Stimulated activated effector memory CD8-positive, alpha-beta T cell treated with anti-CD3 and anti-CD28 coated beads, Interleukin-12 subunit alpha, Interleukin-12 subunit beta, amount 100 ng/mL, for 72 hours (primary cell): ENCODE measurements around the gene IL1RAPL2.
"Not testable (repeated sequence)": the region's sequence is repeated elsewhere in the genome, so short reads cannot be mapped to it uniquely, and the experiment has no call there.

ENCODE experiments used
- ATAC-seq: fragments of 150-1000 bp; cut with Tn5 transposase; 2 replicates; pipeline ENCODE4 v1.10.0; 2021
- DNase-seq, 2 donors: peaks; one replicate each; pipeline ENCODE4 v3.0.0; 2021 to 2022; ENCODE audit warnings: low spot score in 2 of 2
- H3K27ac Mint-ChIP-seq: one replicate; pipeline ENCODE4 v1.8.0; 2022; ENCODE audit warnings: mild to moderate bottlenecking, mixed read lengths
- H3K36me3 Mint-ChIP-seq: one replicate; pipeline ENCODE4 v1.8.0; 2022; ENCODE audit warnings: mild to moderate bottlenecking, mixed read lengths
- H3K4me1 Mint-ChIP-seq: one replicate; pipeline ENCODE4 v1.8.0; 2022; ENCODE audit warnings: mixed read lengths
- H3K4me3 Mint-ChIP-seq: one replicate; pipeline ENCODE4 v1.8.0; 2022; ENCODE audit warnings: mild to moderate bottlenecking, mixed read lengths
- H3K9me3 Mint-ChIP-seq: one replicate; pipeline ENCODE4 v1.8.0; 2022; ENCODE audit warnings: mixed read lengths

Gene IL1RAPL2

DNA sequence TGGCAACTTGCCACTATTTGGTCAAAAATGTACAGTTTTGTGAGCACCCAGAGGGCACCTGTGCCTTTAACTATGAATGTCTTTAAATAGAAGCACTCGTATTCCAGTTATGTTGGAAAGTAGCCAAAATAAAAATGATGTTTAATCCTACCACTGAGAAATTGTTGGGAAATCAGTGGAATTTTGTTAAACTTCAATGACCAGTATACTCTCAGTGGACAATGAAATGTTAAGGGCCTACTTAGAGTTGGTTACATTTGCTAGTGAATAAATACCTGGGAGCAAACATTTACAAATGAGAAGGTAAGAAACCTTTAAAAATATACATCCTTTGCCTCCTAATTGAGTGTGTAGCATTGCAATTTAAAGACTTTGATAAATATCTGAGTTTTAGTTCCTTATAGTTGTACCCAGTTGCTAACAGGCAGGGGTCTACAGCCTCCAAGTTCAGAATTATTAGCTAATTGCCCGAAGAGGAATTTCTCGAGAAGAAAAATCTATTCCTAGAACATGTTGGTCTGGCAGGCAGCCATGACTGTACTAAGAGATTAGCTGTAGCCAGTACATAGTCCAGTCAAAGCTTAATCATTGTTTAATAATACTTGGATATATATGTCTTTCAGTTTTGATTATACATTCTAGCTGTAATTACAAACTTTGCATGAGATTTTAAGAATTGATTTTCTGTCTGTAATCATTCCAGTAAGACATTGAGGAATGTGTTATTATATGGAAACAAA lies 93.2 kb downstream of the IL1RAPL2 start:
- Mint-ChIP-seq H3K36me3 (no peaks in the 10 kb centered on the region), H3K9me3 (peaks cover 1% of the 10 kb centered on the region), H3K27ac (no peak overlapping the region), H3K4me1 (no peaks in the 10 kb centered on the region), H3K4me3 (no peak overlapping the region)
- no peak for DNase-seq
- ATAC-seq: no peak

DNA sequence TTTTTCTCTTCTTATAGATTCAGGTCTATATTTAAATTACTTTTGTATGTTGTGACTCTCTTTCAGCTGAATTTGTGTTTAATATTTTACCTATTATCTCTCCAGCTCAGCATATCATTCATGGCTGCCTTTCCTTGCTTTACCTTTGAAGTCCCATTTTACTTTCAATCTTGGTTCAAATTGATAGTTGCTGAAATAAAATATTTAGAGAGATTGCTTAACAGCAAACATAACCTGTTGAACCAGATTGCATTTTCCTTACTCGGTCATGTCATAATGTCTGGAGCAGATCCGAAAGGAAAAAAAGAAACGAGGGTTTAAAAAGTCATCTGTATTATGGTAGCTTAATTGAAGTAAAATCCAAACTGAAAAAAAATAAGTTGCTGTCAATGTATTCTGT lies 94.1 kb downstream of the IL1RAPL2 start:
- H3K9me3 Mint-ChIP-seq: no peaks in the 10 kb centered on the region
- no peaks in the 10 kb centered on the region for H3K36me3 Mint-ChIP-seq
- ATAC-seq: no peak
- H3K27ac Mint-ChIP-seq: no peak overlapping the region
- H3K4me1 Mint-ChIP-seq: no peaks in the 10 kb centered on the region
- H3K4me3 Mint-ChIP-seq: no peak overlapping the region
- no peak for DNase-seq

DNA sequence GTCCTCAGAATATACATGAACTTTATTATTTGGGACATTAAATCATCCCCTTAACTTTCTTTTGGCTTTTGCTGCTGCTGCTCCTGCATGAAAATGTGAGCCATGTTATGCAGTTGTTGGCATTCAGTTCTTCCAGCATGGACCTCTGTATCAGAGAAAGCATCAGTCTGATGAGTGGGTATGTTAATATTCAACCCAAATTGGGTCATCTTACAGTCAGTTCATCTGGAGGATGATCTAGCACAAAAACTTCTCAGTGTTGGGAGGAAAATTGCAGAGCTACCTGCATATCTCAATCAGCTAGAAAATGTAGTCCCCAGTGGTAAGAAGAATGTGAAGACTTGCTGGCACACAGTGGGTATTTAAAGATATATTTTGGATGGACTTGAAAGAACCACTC lies 96.7 kb downstream of the IL1RAPL2 start:
- Mint-ChIP-seq H3K36me3 (no peaks in the 10 kb centered on the region), H3K4me1 (no peaks in the 10 kb centered on the region), H3K27ac (no peak overlapping the region), H3K4me3 (no peak overlapping the region), H3K9me3 (no peaks in the 10 kb centered on the region)
- DNase-seq: no peak
- no peak for ATAC-seq

DNA sequence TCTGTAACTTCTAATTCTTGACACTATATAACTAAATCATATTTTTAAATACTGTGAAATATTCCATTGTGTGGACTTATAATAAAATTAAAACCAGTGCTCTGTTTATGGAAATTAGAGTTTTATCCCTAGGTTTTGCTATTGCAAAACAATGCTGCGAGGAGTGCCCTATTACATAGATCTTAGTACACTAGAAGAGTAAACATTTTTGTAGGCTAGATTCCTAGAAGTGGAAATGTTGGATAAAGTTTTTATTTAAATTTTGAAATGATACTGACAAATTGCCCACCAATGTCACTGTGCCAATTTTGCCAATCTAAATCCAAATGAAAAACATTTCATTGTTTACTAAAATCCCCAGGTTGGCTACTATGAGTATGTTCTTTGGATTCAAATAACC lies 99.7 kb downstream of the IL1RAPL2 start:
- Mint-ChIP-seq H3K4me3 (no peak overlapping the region), H3K36me3 (no peaks in the 10 kb centered on the region), H3K4me1 (no peaks in the 10 kb centered on the region), H3K27ac (no peak overlapping the region), H3K9me3 (no peaks in the 10 kb centered on the region)
- no peak for ATAC-seq
- no peak for DNase-seq

DNA sequence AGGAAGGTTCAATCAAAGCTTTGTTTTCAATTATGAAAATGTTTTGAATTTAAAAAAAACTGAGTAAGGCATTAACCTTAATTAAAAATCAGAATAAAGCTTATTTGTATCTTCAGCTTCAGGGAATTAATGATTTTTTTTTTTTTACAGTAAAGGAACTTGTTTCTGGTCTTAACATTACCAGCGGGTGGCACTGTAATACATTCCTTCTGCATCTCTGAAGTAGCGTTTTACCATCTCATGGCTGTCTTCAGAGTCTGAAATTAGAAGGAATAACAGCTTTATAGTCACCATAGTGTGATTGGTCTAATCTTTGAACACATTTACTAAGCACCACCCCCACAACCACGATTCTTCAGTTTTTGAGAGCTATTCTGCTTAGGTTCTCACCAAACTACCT lies 102.6 kb downstream of the IL1RAPL2 start:
- ATAC-seq: no peak
- H3K4me1 Mint-ChIP-seq: no peaks in the 10 kb centered on the region
- H3K36me3 Mint-ChIP-seq: no peaks in the 10 kb centered on the region

DNA sequence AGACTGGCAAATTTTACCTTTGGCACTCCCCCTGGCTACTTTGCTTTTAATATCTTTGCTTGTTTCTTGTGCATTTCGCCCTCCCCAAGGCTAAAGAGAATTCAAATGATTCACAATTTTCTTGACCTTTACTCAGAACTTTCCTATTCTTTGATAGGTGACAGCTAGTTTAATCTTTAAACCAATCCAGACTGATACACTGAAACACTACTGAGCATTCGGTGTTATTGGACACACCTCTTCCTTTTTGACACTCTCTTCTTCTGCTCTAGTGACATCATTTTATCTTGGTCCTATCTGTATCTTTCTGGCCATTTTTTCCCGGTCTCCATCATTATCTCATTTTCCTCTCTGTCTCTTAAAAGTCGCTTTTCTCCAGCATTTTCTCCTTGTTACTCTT lies 103.1 kb downstream of the IL1RAPL2 start:
- peaks cover 4% of the 10 kb centered on the region for H3K9me3 Mint-ChIP-seq
- no peak overlapping the region for H3K27ac Mint-ChIP-seq
- no peaks in the 10 kb centered on the region for H3K4me1 Mint-ChIP-seq
- no peak overlapping the region for H3K4me3 Mint-ChIP-seq
- H3K36me3 Mint-ChIP-seq: no peaks in the 10 kb centered on the region
- ATAC-seq: no peak
- DNase-seq: no peak

More for the DNA sequence above, 102.6 kb downstream of the IL1RAPL2 start:
- H3K4me3 Mint-ChIP-seq: no peak overlapping the region
- no peak for DNase-seq
- no peak overlapping the region for H3K27ac Mint-ChIP-seq
- H3K9me3 Mint-ChIP-seq: peaks cover 4% of the 10 kb centered on the region

DNA sequence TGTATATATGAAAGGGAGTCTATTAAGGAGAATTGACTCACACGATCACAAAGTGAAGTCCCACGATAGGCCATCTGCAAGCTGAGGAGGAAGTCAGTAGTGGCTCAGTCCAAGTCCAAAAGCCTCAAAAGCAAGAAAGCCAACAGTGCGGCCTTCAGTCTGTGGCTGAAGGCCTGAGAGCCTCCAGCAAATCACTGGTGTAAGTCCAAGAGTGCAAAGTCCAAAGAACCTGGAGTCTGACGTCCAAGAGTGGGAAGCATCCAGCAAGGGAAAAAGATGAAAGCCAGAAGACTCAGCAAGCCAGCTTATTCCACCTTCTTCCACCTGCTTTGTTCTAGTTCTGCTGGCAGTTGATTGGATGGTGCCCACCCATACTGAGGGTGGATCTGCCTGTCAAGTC lies 104.1 kb downstream of the IL1RAPL2 start:
- ATAC-seq: no peak
- DNase-seq: no peak
- peaks cover 4% of the 10 kb centered on the region for H3K9me3 Mint-ChIP-seq
- H3K27ac Mint-ChIP-seq: no peak overlapping the region
- no peaks in the 10 kb centered on the region for H3K4me1 Mint-ChIP-seq
- H3K36me3 Mint-ChIP-seq: no peaks in the 10 kb centered on the region
- no peak overlapping the region for H3K4me3 Mint-ChIP-seq

DNA sequence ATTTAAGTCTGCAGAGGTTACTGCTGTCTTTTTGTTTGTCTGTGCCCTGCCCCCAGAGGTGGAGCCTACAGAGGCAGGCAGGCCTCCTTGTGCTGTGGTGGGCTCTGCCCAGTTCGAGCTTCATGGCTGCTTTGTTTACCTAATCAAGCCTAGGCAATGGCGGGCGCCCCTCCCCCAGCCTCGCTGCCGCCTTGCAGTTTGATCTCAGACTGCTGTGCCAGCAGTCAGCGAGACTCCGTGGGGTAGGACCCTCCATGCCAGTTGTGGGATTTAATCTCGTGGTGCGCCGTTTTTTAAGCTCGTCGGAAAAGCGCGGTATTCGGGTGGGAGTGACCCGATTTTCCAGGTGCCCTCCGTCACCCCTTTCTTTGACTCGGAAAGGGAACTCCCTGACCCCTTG lies 111.5 kb downstream of the IL1RAPL2 start:
- not testable (repeated sequence) for H3K9me3 Mint-ChIP-seq, H3K4me1 Mint-ChIP-seq, DNase-seq, ATAC-seq, H3K36me3 Mint-ChIP-seq, H3K4me3 Mint-ChIP-seq, H3K27ac Mint-ChIP-seq

DNA sequence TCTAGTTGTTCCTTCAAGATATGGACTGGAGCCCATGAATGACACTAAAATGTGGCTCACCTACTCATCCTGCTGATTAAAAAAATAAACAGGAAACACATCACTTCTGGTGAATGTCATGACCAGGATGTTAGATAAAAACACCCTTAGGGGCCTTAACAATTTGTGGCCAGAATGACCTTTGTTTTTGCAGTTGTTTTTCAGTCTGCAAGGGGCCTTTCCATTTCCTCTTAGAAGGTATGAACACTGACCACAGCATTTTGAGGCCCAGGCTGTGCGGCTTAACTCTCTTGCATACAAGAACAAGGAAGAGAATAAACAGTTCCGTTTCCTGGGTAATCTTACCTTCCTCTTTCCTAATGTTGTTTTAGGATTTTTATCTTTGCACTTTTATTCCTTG lies 113.2 kb downstream of the IL1RAPL2 start:
- Mint-ChIP-seq H3K4me1 (no peaks in the 10 kb centered on the region), H3K27ac (no peak overlapping the region), H3K9me3 (peaks cover 2% of the 10 kb centered on the region), H3K4me3 (no peak overlapping the region), H3K36me3 (no peaks in the 10 kb centered on the region)
- ATAC-seq (no peak), DNase-seq (no peak)

DNA sequence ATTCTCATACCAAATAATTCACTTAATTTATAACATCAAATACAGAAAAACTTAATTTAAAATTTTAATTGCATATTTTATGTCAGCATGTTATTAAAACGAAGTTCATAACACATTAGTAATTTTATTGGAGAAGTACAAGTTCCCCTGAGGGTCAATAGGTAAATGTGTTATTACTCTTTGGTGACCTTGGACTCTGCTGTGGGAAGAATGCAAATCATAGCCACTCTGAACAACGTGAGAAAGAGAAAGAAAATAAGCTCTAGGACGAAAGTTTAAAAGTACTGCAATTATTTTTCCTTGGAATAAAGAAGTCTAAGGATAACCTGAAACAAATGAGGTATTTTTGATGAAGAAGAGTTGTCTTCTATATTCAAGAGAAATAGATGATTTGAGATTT lies 115.2 kb downstream of the IL1RAPL2 start:
- ATAC-seq: no peak
- H3K9me3 Mint-ChIP-seq: peaks cover 2% of the 10 kb centered on the region
- no peaks in the 10 kb centered on the region for H3K4me1 Mint-ChIP-seq

DNA sequence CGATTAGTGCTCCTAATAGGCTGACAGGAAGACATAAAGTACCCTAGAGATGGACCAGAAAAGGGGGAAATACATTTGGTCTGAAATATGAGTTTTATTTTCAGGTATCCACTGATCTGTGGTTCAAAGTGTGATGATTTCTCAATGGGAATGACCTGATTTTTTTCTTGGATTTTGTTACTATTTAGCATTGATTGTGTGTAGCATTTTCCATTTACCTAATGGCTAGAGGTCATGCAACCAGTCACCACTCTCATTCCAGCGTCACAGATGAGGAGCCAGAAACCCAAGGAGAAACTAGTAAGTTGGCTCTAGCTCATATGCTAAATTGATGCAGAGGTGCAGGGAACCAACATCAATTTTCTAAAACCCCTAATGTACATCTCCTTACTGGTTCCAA lies 118.1 kb downstream of the IL1RAPL2 start:
- no peaks in the 10 kb centered on the region for H3K9me3 Mint-ChIP-seq
- DNase-seq: no peak
- ATAC-seq: no peak

More for the DNA sequence above, 115.2 kb downstream of the IL1RAPL2 start:
- Mint-ChIP-seq H3K36me3 (no peaks in the 10 kb centered on the region), H3K4me3 (no peak overlapping the region), H3K27ac (no peak overlapping the region)
- no peak for DNase-seq

DNA sequence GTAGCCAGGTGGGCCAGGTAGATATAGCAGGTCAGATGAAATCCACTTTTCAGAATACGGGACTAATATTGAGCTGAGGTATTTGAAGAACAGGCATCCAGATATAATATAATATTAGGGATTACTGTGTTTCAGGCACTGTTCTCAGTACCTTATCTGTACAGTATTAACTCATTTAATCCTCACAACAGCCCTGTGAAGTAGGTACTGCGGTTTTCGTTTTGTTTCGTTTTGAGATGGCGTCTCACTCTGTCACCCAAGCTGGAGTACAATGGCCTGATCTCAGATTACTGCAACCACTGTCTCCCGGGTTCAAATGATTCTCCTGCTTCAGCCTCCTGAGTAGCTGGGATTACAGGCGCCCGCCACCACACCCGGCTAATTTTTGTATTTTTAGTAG lies 129.6 kb downstream of the IL1RAPL2 start:
- Mint-ChIP-seq H3K9me3 (peaks cover 4% of the 10 kb centered on the region), H3K4me1 (no peaks in the 10 kb centered on the region), H3K4me3 (no peak overlapping the region), H3K27ac (no peak overlapping the region), H3K36me3 (no peaks in the 10 kb centered on the region)
- ATAC-seq (no peak), DNase-seq (no peak)

More for the DNA sequence above, 118.1 kb downstream of the IL1RAPL2 start:
- H3K4me1 Mint-ChIP-seq: no peaks in the 10 kb centered on the region
- no peak overlapping the region for H3K27ac Mint-ChIP-seq
- H3K4me3 Mint-ChIP-seq: no peak overlapping the region
- no peaks in the 10 kb centered on the region for H3K36me3 Mint-ChIP-seq

DNA sequence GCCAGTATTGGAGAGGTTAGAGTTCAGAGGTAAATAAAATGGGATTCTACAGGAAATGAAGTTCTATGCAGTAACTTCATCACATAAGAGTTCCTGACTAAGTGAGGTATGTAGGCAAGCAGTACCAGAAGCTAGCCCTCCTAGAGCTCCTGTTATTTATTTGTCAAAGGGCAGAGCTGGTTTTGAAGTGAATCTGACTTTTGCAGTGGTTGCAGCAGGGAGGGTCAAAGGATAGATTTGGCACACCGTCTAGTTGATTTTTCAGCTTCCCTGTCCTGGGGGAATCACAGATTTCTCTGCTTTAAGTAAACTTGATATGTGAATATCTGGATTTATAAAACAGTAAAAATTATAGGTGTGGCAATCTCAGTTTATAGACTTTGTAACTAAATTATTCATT lies 130.7 kb downstream of the IL1RAPL2 start:
- DNase-seq: no peak
- Mint-ChIP-seq H3K27ac (no peak overlapping the region), H3K4me1 (no peaks in the 10 kb centered on the region), H3K9me3 (peaks cover 4% of the 10 kb centered on the region), H3K4me3 (no peak overlapping the region), H3K36me3 (no peaks in the 10 kb centered on the region)
- ATAC-seq: no peak

DNA sequence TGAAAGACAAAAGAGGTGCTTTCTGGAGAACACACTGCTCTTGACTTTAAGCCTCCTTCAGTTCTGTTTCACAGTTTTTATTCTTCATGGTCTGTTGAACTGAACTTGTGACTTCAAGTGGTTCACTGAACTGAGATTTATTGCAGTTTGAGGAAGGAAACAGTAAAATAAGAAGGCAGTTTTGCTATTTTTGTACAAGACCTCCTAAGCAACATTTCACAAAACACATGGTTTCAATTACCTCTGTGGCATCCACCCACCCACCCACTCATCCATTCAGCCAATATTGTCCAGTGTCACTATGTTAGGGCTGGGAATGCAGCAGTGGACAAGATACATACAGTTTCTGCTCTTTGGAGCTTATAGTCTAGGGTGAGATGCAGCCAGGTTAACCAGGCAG lies 131.3 kb downstream of the IL1RAPL2 start:
- Mint-ChIP-seq H3K9me3 (peaks cover 8% of the 10 kb centered on the region), H3K36me3 (no peaks in the 10 kb centered on the region), H3K4me3 (no peak overlapping the region), H3K27ac (no peak overlapping the region), H3K4me1 (no peaks in the 10 kb centered on the region)
- ATAC-seq (no peak), DNase-seq (no peak)

DNA sequence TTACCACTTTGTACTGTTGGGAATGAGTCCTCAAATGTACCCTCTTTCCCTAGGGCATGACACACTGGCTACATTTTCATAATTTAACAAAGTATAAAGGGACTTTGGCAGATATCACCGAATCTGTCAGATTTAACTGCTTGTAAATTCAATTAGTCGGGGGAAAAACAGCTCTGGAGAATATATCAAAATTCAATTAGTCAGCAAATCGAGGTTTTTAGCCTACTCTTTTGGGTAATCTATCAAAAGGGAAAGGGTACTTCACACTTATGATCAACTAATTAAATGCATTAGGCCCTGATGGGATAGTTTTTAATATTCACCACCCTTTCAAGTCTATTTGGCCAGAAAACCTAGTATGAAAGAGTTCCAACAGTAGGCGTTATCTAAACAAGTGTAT lies 141.0 kb downstream of the IL1RAPL2 start:
- Mint-ChIP-seq H3K36me3 (no peaks in the 10 kb centered on the region), H3K4me3 (no peak overlapping the region), H3K4me1 (no peaks in the 10 kb centered on the region), H3K27ac (no peak overlapping the region), H3K9me3 (peaks cover 2% of the 10 kb centered on the region)
- DNase-seq: no peak
- no peak for ATAC-seq

DNA sequence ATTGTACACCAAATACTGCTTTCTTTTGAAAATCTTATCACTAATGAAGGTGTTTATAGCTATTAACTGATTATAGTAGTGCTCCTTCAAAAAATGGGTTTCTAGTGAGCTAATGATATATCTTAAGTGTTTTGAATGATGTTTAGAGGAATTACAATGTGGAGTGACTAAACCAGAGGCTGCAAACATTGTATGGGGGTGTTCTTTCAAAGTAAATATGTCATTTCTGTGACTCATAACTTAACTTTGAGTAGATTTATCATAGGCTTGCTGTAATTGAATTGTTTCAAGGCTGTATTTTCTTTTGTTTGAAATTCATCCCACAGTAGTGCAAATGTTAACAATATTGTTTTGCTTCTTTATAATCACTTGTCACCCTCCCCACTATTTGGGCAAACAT lies 141.6 kb downstream of the IL1RAPL2 start:
- H3K4me3 Mint-ChIP-seq: no peak overlapping the region
- no peaks in the 10 kb centered on the region for H3K9me3 Mint-ChIP-seq
- no peak for DNase-seq
- no peak overlapping the region for H3K27ac Mint-ChIP-seq
- no peaks in the 10 kb centered on the region for H3K4me1 Mint-ChIP-seq
- H3K36me3 Mint-ChIP-seq: no peaks in the 10 kb centered on the region
- ATAC-seq: no peak

DNA sequence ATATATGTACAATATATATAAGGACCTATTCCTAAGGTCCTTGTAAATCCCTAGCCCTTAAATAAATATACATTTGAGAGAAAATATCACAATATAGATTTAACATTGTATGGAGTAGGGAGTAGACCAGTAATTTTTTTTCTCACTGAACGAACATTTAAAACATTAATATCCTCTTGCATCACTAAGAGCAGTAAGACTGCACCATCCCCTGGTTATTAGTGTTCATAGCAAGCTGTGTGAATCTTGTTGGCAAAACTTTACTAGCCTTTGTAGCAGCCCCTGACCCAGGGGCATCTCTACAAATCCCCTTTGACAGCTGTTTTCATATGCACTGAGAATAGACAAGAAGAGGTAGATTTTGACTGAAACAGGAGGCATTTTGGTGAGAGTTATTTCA lies 146.5 kb downstream of the IL1RAPL2 start:
- no peaks in the 10 kb centered on the region for H3K9me3 Mint-ChIP-seq
- no peaks in the 10 kb centered on the region for H3K4me1 Mint-ChIP-seq
- no peaks in the 10 kb centered on the region for H3K36me3 Mint-ChIP-seq
- no peak overlapping the region for H3K4me3 Mint-ChIP-seq
- ATAC-seq: no peak
- DNase-seq: no peak
- H3K27ac Mint-ChIP-seq: no peak overlapping the region
